Keratinocyte (primary cell): ENCODE results near the gene TSC22D4.

Source experiments
- CTCF ChIP-seq, 3 experiments: IDR thresholded peaks in 1 of 3; conservative IDR thresholded peaks in 1 of 3; optimal IDR thresholded peaks in 1 of 3; 2 replicates in 2 of 3; 3 replicates in 1 of 3; pipeline versions ENCODE3 to v1.5.1; 2011; ENCODE audit warnings: low read length in 3 of 3, mild to moderate bottlenecking in 3 of 3, moderate library complexity in 2 of 3, control low read depth in 1 of 3, inconsistent platforms in 1 of 3; ENCODE audit not compliant: insufficient read depth in 2 of 3; ENCODE audit errors: extremely low read depth in 1 of 3
- EZH2 ChIP-seq: IDR thresholded peaks from one replicate; pipeline ENCODE4 v1.6.1; 2012; ENCODE audit warnings: inconsistent platforms, mild to moderate bottlenecking, low read length, moderate library complexity

- TF ChIP-seq CTCF (optimal IDR thresholded peaks at IDR 0.05 in 1 of 3, IDR thresholded peaks at IDR 0.05 in 1 of 3, conservative IDR thresholded peaks at IDR 0.05 in 1 of 3; ENCODE audit: extremely low read depth in 1 of 3, insufficient read depth in 2 of 3, low read length in 3 of 3) (no peak), EZH2 (no peak)
Measured at GRCh38 chr7:100472854-100473499, 6.0 kb downstream of the TSC22D4 start.
